GM20000 (cell line): ENCODE measurements around the gene MMP21.

Experiments
- DNase-seq: peaks from one replicate; pipeline ENCODE4 v3.0.0; 2012; ENCODE audit warnings: low spot score
- CTCF ChIP-seq: IDR thresholded peaks from 2 replicates; pipeline ENCODE4 v1.5.1; 2012; ENCODE audit warnings: mild to moderate bottlenecking, control low read depth; ENCODE audit errors: extremely low read depth, missing control alignments

The MMP21 gene

GRCh38 chr10:125799451-125800182 is 24.0 kb upstream of the MMP21 start:
- no peak for TF ChIP-seq CTCF
- DNase-seq = no peak

- no peak for DNase-seq
- TF ChIP-seq CTCF = no peak
Observed at GRCh38 chr10:125797994-125798662, 22.5 kb upstream of the MMP21 start.

GRCh38 chr10:125797424-125797823 is 21.8 kb upstream of the MMP21 start:
- no peak for DNase-seq
- no peak for TF ChIP-seq CTCF

- no peak for TF ChIP-seq CTCF
- DNase-seq = no peak
Observed at GRCh38 chr10:125795637-125796190, 20.1 kb upstream of the MMP21 start.

GRCh38 chr10:125795128-125795527 is 19.5 kb upstream of the MMP21 start:
- no peak for DNase-seq
- TF ChIP-seq CTCF = no peak

GRCh38 chr10:125792342-125793300 is 17.0 kb upstream of the MMP21 start:
- TF ChIP-seq CTCF = no peak

More at GRCh38 chr10:125792342-125793300, 17.0 kb upstream of the MMP21 start:
- DNase-seq = no peak
